ENCODE data around the gene SRRM1.
"Not testable (repeated sequence)": the region's sequence is repeated elsewhere in the genome, so short reads cannot be mapped to it uniquely, and the experiment has no call there.

The SRRM1 gene

GRCh38 chr1:24713176-24713575 lies 70.1 kb downstream of the SRRM1 start:
- Histone ChIP-seq H3K27me3 (ENCODE audit: control insufficient read depth, insufficient read depth, low read length) (no peaks in the 10 kb centered on the region), H3K4me3 (ENCODE audit: low read depth, low read length) (no peak overlapping the region), H3K4me1 (ENCODE audit: control insufficient read depth, insufficient read depth, low read length) (no peaks in the 10 kb centered on the region), H3K9me3 (ENCODE audit: control insufficient read depth, insufficient read depth, low read length) (no peaks in the 10 kb centered on the region), H3K9ac (ENCODE audit: low read depth, low read length) (no peak overlapping the region), H3K36me3 (ENCODE audit: control insufficient read depth, insufficient read depth, low read length) (no peaks in the 10 kb centered on the region)

GRCh38 chr1:24713736-24714135 lies 70.6 kb downstream of the SRRM1 start:
- no peak overlapping the region for H3K4me3 ChIP-seq (ENCODE audit: low read depth, low read length)
- no peaks in the 10 kb centered on the region for H3K36me3 ChIP-seq (ENCODE audit: control insufficient read depth, insufficient read depth, low read length)
- no peaks in the 10 kb centered on the region for H3K9me3 ChIP-seq (ENCODE audit: control insufficient read depth, insufficient read depth, low read length)
- no peak overlapping the region for H3K9ac ChIP-seq (ENCODE audit: low read depth, low read length)
- no peaks in the 10 kb centered on the region for H3K27me3 ChIP-seq (ENCODE audit: control insufficient read depth, insufficient read depth, low read length)
- no peaks in the 10 kb centered on the region for H3K4me1 ChIP-seq (ENCODE audit: control insufficient read depth, insufficient read depth, low read length)

GRCh38 chr1:24714859-24715520 lies 71.9 kb downstream of the SRRM1 start:
- H3K9ac ChIP-seq (ENCODE audit: low read depth, low read length), result no peak overlapping the region
- H3K9me3 ChIP-seq (ENCODE audit: control insufficient read depth, insufficient read depth, low read length), result no peaks in the 10 kb centered on the region
- no peaks in the 10 kb centered on the region for H3K4me1 ChIP-seq (ENCODE audit: control insufficient read depth, insufficient read depth, low read length)
- H3K36me3 ChIP-seq (ENCODE audit: control insufficient read depth, insufficient read depth, low read length), result no peaks in the 10 kb centered on the region
- H3K27me3 ChIP-seq (ENCODE audit: control insufficient read depth, insufficient read depth, low read length), result no peaks in the 10 kb centered on the region
- H3K4me3 ChIP-seq (ENCODE audit: low read depth, low read length), result no peak overlapping the region

GRCh38 chr1:24715658-24716057 lies 72.6 kb downstream of the SRRM1 start:
- no peaks in the 10 kb centered on the region for H3K36me3 ChIP-seq (ENCODE audit: control insufficient read depth, insufficient read depth, low read length)
- H3K4me1 ChIP-seq (ENCODE audit: control insufficient read depth, insufficient read depth, low read length), result no peaks in the 10 kb centered on the region
- no peaks in the 10 kb centered on the region for H3K27me3 ChIP-seq (ENCODE audit: control insufficient read depth, insufficient read depth, low read length)
- no peak overlapping the region for H3K9ac ChIP-seq (ENCODE audit: low read depth, low read length)
- H3K4me3 ChIP-seq (ENCODE audit: low read depth, low read length), result no peak overlapping the region
- no peaks in the 10 kb centered on the region for H3K9me3 ChIP-seq (ENCODE audit: control insufficient read depth, insufficient read depth, low read length)

- Histone ChIP-seq H3K27me3 (ENCODE audit: control insufficient read depth, insufficient read depth, low read length) (no peaks in the 10 kb centered on the region), H3K9ac (ENCODE audit: low read depth, low read length) (no peak overlapping the region), H3K4me1 (ENCODE audit: control insufficient read depth, insufficient read depth, low read length) (no peaks in the 10 kb centered on the region), H3K36me3 (ENCODE audit: control insufficient read depth, insufficient read depth, low read length) (no peaks in the 10 kb centered on the region), H3K4me3 (ENCODE audit: low read depth, low read length) (no peak overlapping the region), H3K9me3 (ENCODE audit: control insufficient read depth, insufficient read depth, low read length) (no peaks in the 10 kb centered on the region)
These were observed 75.0 kb downstream of the SRRM1 start for GRCh38 chr1:24717887-24718650.

- no peak overlapping the region for H3K4me3 ChIP-seq (ENCODE audit: low read depth, low read length)
- no peaks in the 10 kb centered on the region for H3K36me3 ChIP-seq (ENCODE audit: control insufficient read depth, insufficient read depth, low read length)
- H3K9me3 ChIP-seq (ENCODE audit: control insufficient read depth, insufficient read depth, low read length), result no peaks in the 10 kb centered on the region
- H3K27me3 ChIP-seq (ENCODE audit: control insufficient read depth, insufficient read depth, low read length), result no peaks in the 10 kb centered on the region
- H3K9ac ChIP-seq (ENCODE audit: low read depth, low read length), result no peak overlapping the region
- H3K4me1 ChIP-seq (ENCODE audit: control insufficient read depth, insufficient read depth, low read length), result peaks cover 4% of the 10 kb centered on the region
These were observed 77.0 kb downstream of the SRRM1 start for GRCh38 chr1:24720152-24720551.

- Histone ChIP-seq H3K4me1 (ENCODE audit: control insufficient read depth, insufficient read depth, low read length) (peaks cover 5% of the 10 kb centered on the region), H3K9ac (ENCODE audit: low read depth, low read length) (no peak overlapping the region), H3K27me3 (ENCODE audit: control insufficient read depth, insufficient read depth, low read length) (no peaks in the 10 kb centered on the region), H3K9me3 (ENCODE audit: control insufficient read depth, insufficient read depth, low read length) (no peaks in the 10 kb centered on the region), H3K4me3 (ENCODE audit: low read depth, low read length) (no peak overlapping the region), H3K36me3 (ENCODE audit: control insufficient read depth, insufficient read depth, low read length) (no peaks in the 10 kb centered on the region)
These were observed 78.4 kb downstream of the SRRM1 start for GRCh38 chr1:24721533-24721932.

- H3K9me3 ChIP-seq (ENCODE audit: control insufficient read depth, insufficient read depth, low read length); H3K4me1 ChIP-seq (ENCODE audit: control insufficient read depth, insufficient read depth, low read length); H3K9ac ChIP-seq (ENCODE audit: low read depth, low read length); H3K36me3 ChIP-seq (ENCODE audit: control insufficient read depth, insufficient read depth, low read length); H3K27me3 ChIP-seq (ENCODE audit: control insufficient read depth, insufficient read depth, low read length); H3K4me3 ChIP-seq (ENCODE audit: low read depth, low read length): not testable (repeated sequence)
These were observed 79.3 kb downstream of the SRRM1 start for GRCh38 chr1:24722073-24723035.
